Thoracic aorta (tissue), 2 donors: ENCODE data around the gene TSC22D3. TPM values are rescaled to one million over a fixed set of nuclear protein-coding genes. Genes with fewer than 3 reads are reported as not detected.

Source experiments
- ATAC-seq: fragments of 150-250 bp; one replicate; pipeline ENCODE4 v1.8.0; 2017; ENCODE audit warnings: low read depth; ENCODE audit not compliant: insufficient number of reproducible peaks, low FRiP score
- DNase-seq: peaks from one replicate; pipeline ENCODE4 v3.0.0-alpha.2; 2020; ENCODE audit warnings: low spot score
- H3K27ac ChIP-seq, 2 donors: fragments of 200-600 bp; sonication (generic); 1 replicate in 1 of 2; 2 replicates in 1 of 2; pipeline ENCODE4 v1.5.1; 2016; ENCODE audit warnings: mild to moderate bottlenecking in 2 of 2, moderate library complexity in 2 of 2
- H3K27me3 ChIP-seq: fragments of 200-600 bp; sonication (generic); replicated peaks from 2 replicates; pipeline ENCODE4 v1.6.0; 2016; ENCODE audit warnings: mild to moderate bottlenecking; ENCODE audit not compliant: insufficient read depth
- H3K36me3 ChIP-seq: fragments of 200-600 bp; sonication (generic); one replicate; pipeline ENCODE4 v1.5.1; 2016
- H3K4me1 ChIP-seq, 2 donors: fragments of 200-600 bp; sonication (generic); 1 replicate in 1 of 2; 2 replicates in 1 of 2; pipeline versions ENCODE4 v1.5.1 to v1.6.0; 2016; ENCODE audit warnings: low read depth in 2 of 2, mild to moderate bottlenecking in 1 of 2; ENCODE audit not compliant: control insufficient read depth in 1 of 2
- H3K4me3 ChIP-seq: fragments of 200-600 bp; sonication (generic); 2 replicates; pipeline ENCODE4 v1.5.1; 2016; ENCODE audit warnings: mild to moderate bottlenecking
- H3K9me3 ChIP-seq: fragments of 200-600 bp; sonication (generic); 2 replicates; pipeline ENCODE4 v1.5.1; 2016
- CTCF ChIP-seq: fragments of 200-600 bp; sonication (generic); IDR thresholded peaks from one replicate; pipeline ENCODE4 v1.5.1; 2019; ENCODE audit warnings: antibody characterized with exemption
- total RNA-seq, 2 donors: library from RNA; depleted of rRNA; stranded (reverse); fragments of >200 nt; gene quantifications; one replicate each; pipeline versions ENCODE4 v1.1.0 to v1.2.3, GENCODE V29; 2016

The TSC22D3 gene
- total RNA-seq, 2 donors from 2014 or later, result 326 to 551 TPM

DNA sequence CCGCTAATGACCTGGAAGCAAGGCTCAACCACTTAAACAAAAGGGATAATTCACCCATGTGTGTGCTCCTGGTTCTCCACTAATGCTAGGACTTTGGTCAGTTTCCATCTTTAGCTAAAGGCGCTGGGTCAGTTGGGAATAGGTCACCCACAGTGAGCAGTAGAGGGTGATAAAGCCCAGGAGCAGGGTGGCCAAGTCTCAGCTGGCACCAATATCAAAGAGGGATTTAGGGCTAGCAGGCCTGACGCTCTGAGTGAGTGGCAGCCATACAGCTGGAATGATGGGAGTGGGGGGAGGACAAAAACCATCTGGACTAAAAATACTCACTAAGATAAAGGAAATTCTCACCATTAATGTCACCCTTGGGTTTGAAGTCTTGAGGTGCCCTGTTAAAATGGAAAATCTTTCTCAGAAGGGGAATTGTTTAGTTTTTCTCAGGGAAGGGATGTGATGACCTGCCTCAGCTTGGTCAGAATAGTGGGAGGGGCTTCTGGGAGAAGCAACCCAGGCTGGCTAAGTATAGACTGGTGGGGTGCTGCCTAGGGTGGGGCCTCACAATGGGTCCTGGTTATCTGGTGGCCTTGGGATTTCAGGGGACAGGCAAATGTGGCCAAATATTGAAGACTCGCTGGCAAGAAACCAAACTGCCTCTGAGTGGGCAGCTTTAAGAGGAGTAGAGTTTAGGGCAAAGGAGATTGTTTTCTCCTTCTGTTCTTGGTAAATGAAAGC, 47.1 kb downstream of the TSC22D3 start:
- ATAC-seq, result no peak
- no peak overlapping the region for H3K4me3 ChIP-seq
- no peak for DNase-seq
- no peaks in the 10 kb centered on the region for H3K9me3 ChIP-seq
- H3K27ac ChIP-seq, result peak overlapping the region; percentile 38 to 80
- no peaks in the 10 kb centered on the region for H3K36me3 ChIP-seq
- no peak for TF ChIP-seq CTCF
- peaks cover 29 to 53% of the 10 kb centered on the region in 2 donors for H3K4me1 ChIP-seq
- no peaks in the 10 kb centered on the region for H3K27me3 ChIP-seq

GRCh38 chrX:107726816-107727534, 48.6 kb downstream of the TSC22D3 start:
- no peaks in the 10 kb centered on the region for H3K27me3 ChIP-seq
- H3K9me3 ChIP-seq, result no peaks in the 10 kb centered on the region
- no peak for TF ChIP-seq CTCF
- ATAC-seq, result no peak
- no peaks in the 10 kb centered on the region for H3K36me3 ChIP-seq
- no peak overlapping the region for H3K27ac ChIP-seq
- H3K4me3 ChIP-seq, result no peak overlapping the region
- DNase-seq, result no peak
- peaks cover 29 to 51% of the 10 kb centered on the region in 2 donors for H3K4me1 ChIP-seq

- H3K4me1 ChIP-seq, result peaks cover 22 to 44% of the 10 kb centered on the region in 2 donors
- DNase-seq (no peak), ATAC-seq (no peak)
- TF ChIP-seq CTCF, result no peak
- no peaks in the 10 kb centered on the region for H3K27me3 ChIP-seq
- no peaks in the 10 kb centered on the region for H3K9me3 ChIP-seq
- H3K4me3 ChIP-seq, result no peak overlapping the region
- H3K27ac ChIP-seq, result no peak overlapping the region
- no peaks in the 10 kb centered on the region for H3K36me3 ChIP-seq
Measured at GRCh38 chrX:107725761-107726555, 49.6 kb downstream of the TSC22D3 start.

GRCh38 chrX:107724653-107725052, 50.9 kb downstream of the TSC22D3 start:
- no peak overlapping the region for H3K27ac ChIP-seq
- H3K4me3 ChIP-seq, result no peak overlapping the region
- no peak for TF ChIP-seq CTCF
- DNase-seq, result no peak
- peaks cover 18 to 31% of the 10 kb centered on the region in 2 donors for H3K4me1 ChIP-seq
- no peaks in the 10 kb centered on the region for H3K36me3 ChIP-seq
- H3K9me3 ChIP-seq, result no peaks in the 10 kb centered on the region
- no peaks in the 10 kb centered on the region for H3K27me3 ChIP-seq
- no peak for ATAC-seq

- Histone ChIP-seq H3K36me3 (no peaks in the 10 kb centered on the region), H3K9me3 (no peaks in the 10 kb centered on the region), H3K27ac (no peak overlapping the region), H3K4me1 (peaks cover 12 to 26% of the 10 kb centered on the region in 2 donors), H3K27me3 (no peaks in the 10 kb centered on the region), H3K4me3 (no peak overlapping the region)
- no peak for TF ChIP-seq CTCF
- ATAC-seq (no peak), DNase-seq (no peak)
Measured at GRCh38 chrX:107723511-107723910, 52.1 kb downstream of the TSC22D3 start.
